Esophagus muscularis mucosa (tissue), 4 donors: ENCODE measurements around the gene ABCC3. TPM values are rescaled to one million over a fixed set of nuclear protein-coding genes. Genes with fewer than 3 reads are reported as not detected.

Experiments
- DNase-seq: peaks from one replicate; pipeline ENCODE4 v3.0.0-alpha.2; 2017; ENCODE audit errors: extremely low spot score
- H3K27ac ChIP-seq, 4 donors: fragments of 200-600 bp; sonication (generic); replicated peaks in 1 of 4; 1 replicate in 3 of 4; 2 replicates in 1 of 4; pipeline ENCODE4 v1.5.1; 2016 to 2019; ENCODE audit warnings: mild to moderate bottlenecking in 1 of 4
- H3K27me3 ChIP-seq, 4 donors: fragments of 200-600 bp; sonication (generic); one replicate each; pipeline versions ENCODE4 v1.5.1 to v1.6.0; 2016 to 2019
- H3K36me3 ChIP-seq, 4 donors: fragments of 200-600 bp; sonication (generic); one replicate each; pipeline ENCODE4 v1.5.1; 2016 to 2019
- H3K4me1 ChIP-seq, 4 donors: fragments of 200-600 bp; sonication (generic); one replicate each; pipeline ENCODE4 v1.5.1; 2016 to 2019
- H3K4me3 ChIP-seq, 4 donors: fragments of 200-600 bp; sonication (generic); 1 replicate in 2 of 4; 2 replicates in 2 of 4; pipeline ENCODE4 v1.5.1; 2016 to 2019; ENCODE audit warnings: mild to moderate bottlenecking in 4 of 4, moderate library complexity in 1 of 4
- H3K9me3 ChIP-seq, 4 donors: fragments of 200-600 bp; sonication (generic); 1 replicate in 3 of 4; 2 replicates in 1 of 4; pipeline ENCODE4 v1.5.1; 2016 to 2019
- EP300 ChIP-seq: sonication (generic); formaldehyde crosslinking; IDR thresholded peaks from one replicate; pipeline ENCODE4 v1.6.1; 2017; ENCODE audit warnings: antibody characterized with exemption
- POLR2A ChIP-seq: fragments of 450-650 bp; IDR thresholded peaks from one replicate; pipeline ENCODE4 v1.6.1; 2017; ENCODE audit warnings: antibody characterized with exemption, moderate library complexity, mild to moderate bottlenecking, low read depth
- POLR2AphosphoS5 ChIP-seq, 2 donors: sonication (generic); formaldehyde crosslinking; IDR thresholded peaks; one replicate each; pipeline ENCODE4 v1.6.1; 2017; ENCODE audit warnings: antibody characterized with exemption in 2 of 2
- WGBS: methylation state at CpG from one replicate; pipeline ENCODE4 v1.1.5; 2018; 5-methylcytosine and 5-hydroxymethylcytosine counted together
- intact Hi-C: fragments of 100-400 bp; cut with DNase I; formaldehyde crosslinking; loops from one replicate; pipeline ENCODE4 v1.15.1; 2023
- small RNA-seq, 3 donors: library from RNA; depleted of rRNA; stranded (forward); fragments of <200 nt; gene quantifications; one replicate each; pipeline ENCODE3, GENCODE V24; 2016
- total RNA-seq, 4 donors: library from RNA; depleted of rRNA; stranded (reverse); fragments of >200 nt; gene quantifications; one replicate each; pipeline versions ENCODE4 v1.1.0 to v1.2.1, GENCODE V29; 2016
- TF ChIP-seq, protein P1 (sequence below), 3 experiments: fragments of 200-600 bp in 2 of 3; fragments of 450-650 bp in 1 of 3; sonication (generic) in 2 of 3; IDR thresholded peaks; one replicate each; pipeline ENCODE4 v1.5.1; 2017 to 2019; ENCODE audit warnings: antibody characterized with exemption in 3 of 3, mild to moderate bottlenecking in 2 of 3, moderate library complexity in 1 of 3

Gene ABCC3
- total RNA-seq, 4 donors from 2014 or later, result 0.50 to 2.9 (median 1.9) TPM

DNA sequence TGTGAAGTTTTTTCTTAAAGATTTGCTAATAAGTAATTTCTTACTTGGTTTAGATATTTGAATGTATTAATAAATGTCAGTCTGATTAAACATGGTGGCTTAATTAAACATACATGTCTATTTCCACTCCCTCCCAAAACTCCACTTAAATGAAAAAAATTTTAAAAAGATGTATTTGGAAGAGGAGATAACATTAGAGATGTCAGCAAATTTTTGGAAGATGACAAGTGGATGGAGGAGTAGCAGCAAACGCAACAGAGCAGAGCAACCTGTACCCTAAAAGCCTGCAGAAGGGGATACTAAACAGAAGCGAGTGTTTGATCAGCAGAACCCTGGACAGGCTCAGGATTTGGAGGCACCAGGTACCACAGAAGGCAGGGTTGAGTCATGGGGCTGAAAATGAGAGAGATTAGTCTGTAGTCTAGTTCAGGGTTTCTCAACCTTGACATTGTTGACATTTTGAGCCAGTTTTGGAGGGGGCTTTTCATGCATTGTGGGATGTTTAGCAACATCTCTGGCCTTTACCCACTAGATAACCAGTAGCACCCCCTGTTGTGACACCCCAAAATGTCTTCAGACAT, 102.5 kb downstream of the ABCC3 start:
- Histone ChIP-seq H3K4me1 (peaks cover 2 to 45% (median 34%) of the 10 kb centered on the region in 4 donors), H3K27ac (no peak overlapping the region), H3K36me3 (peaks cover 15 to 49% (median 37%) of the 10 kb centered on the region in 4 donors), H3K27me3 (no peaks in the 10 kb centered on the region), H3K4me3 (no peak overlapping the region), H3K9me3 (no peaks in the 10 kb centered on the region)
- peak; percentile 80 for DNase-seq
- 83% methylated on average over 2 of the region's 2 CpGs for WGBS
- intact Hi-C loops, result no loop called here
- no peak for TF ChIP-seq POLR2AphosphoS5 (IDR thresholded peaks at IDR 0.05)
- TF ChIP-seq EP300, result no peak
- no peak for TF ChIP-seq POLR2A
- TF ChIP-seq, protein P1, sequence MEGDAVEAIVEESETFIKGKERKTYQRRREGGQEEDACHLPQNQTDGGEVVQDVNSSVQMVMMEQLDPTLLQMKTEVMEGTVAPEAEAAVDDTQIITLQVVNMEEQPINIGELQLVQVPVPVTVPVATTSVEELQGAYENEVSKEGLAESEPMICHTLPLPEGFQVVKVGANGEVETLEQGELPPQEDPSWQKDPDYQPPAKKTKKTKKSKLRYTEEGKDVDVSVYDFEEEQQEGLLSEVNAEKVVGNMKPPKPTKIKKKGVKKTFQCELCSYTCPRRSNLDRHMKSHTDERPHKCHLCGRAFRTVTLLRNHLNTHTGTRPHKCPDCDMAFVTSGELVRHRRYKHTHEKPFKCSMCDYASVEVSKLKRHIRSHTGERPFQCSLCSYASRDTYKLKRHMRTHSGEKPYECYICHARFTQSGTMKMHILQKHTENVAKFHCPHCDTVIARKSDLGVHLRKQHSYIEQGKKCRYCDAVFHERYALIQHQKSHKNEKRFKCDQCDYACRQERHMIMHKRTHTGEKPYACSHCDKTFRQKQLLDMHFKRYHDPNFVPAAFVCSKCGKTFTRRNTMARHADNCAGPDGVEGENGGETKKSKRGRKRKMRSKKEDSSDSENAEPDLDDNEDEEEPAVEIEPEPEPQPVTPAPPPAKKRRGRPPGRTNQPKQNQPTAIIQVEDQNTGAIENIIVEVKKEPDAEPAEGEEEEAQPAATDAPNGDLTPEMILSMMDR (IDR thresholded peaks at IDR 0.05), result no peak

DNA sequence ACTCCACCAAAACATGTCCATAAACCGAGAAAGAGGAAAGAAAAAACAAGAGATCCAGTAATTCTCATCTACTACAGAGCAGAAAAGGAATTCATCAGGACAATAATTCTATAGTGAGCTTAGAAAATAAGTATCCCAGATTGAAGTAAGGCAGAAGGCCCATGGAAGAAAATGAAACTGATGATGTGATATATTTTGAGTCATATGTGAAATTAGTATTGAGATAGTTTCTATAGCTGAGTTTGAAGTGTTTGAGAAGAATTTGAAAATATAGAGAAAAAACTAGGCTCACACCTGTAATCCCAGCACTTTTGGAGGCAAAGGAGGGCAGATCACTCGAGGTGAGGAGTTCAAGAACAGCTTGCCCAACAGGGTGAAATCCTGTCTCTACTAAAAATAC, 104.4 kb downstream of the ABCC3 start:
- 71% methylated on average over 2 of the region's 2 CpGs for WGBS
- Histone ChIP-seq H3K4me3 (no peak overlapping the region), H3K9me3 (no peaks in the 10 kb centered on the region), H3K27ac (no peak overlapping the region), H3K4me1 (peaks cover 0 to 34% (median 21%) of the 10 kb centered on the region in 4 donors), H3K36me3 (peaks cover 33 to 68% (median 56%) of the 10 kb centered on the region in 4 donors), H3K27me3 (no peaks in the 10 kb centered on the region)
- DNase-seq, result no peak
- no peak for TF ChIP-seq EP300
- no peak for TF ChIP-seq POLR2A
- TF ChIP-seq, protein P1 (IDR thresholded peaks at IDR 0.05), result no peak
- no peak for TF ChIP-seq POLR2AphosphoS5 (IDR thresholded peaks at IDR 0.05)
- intact Hi-C loops, result no loop called here

Small RNA genes lying within 50 kb of the gene (small RNA-seq; reads per million reads assigned to genes)
- 0 reads per million in 3 donors for gene RF00019

Other genes starting within 250 kb of the ABCC3 start
- 10 to 100 TPM; 41.1 to 68.1 (median 62.1) TPM for gene LRRC59, start 237.4 kb upstream of the ABCC3 start, total RNA-seq
- 1 to 10 TPM; 6.0 to 9.6 (median 8.1) TPM for gene ACSF2, start 208.7 kb upstream of the ABCC3 start, total RNA-seq
- not detected for gene CHAD, start 166.0 kb upstream of the ABCC3 start, total RNA-seq
- gene RSAD1, start 156.0 kb upstream of the ABCC3 start, total RNA-seq, result 10 to 100 TPM; 12.9 to 24.6 (median 16.1) TPM
- gene MYCBPAP, start 126.4 kb upstream of the ABCC3 start, total RNA-seq, result 1 to 10 TPM in 2 of 4 donors, under 1 TPM in 1, not detected in 1; 0.33 to 1.6 (median 1.2) TPM
- not detected for gene EPN3, start 102.1 kb upstream of the ABCC3 start, total RNA-seq
- 10 to 100 TPM; 44.1 to 64.4 (median 54.6) TPM for gene SPATA20, start 87.7 kb upstream of the ABCC3 start, total RNA-seq
- gene CACNA1G, start 74.2 kb upstream of the ABCC3 start, total RNA-seq, result under 1 TPM in 3 of 4 donors, not detected in 1; 0.39 to 0.63 (median 0.50) TPM
- 10 to 100 TPM; 73.1 to 96.2 (median 87.4) TPM for gene ANKRD40, start 73.0 kb downstream of the ABCC3 start, total RNA-seq
- gene LUC7L3, start 84.7 kb downstream of the ABCC3 start, total RNA-seq, result 10 to 100 TPM; 28.8 to 65.6 (median 38.9) TPM
- under 1 TPM in 1 of 4 donors, not detected in 3; 0.11 TPM for gene ANKRD40CL, start 132.6 kb downstream of the ABCC3 start, total RNA-seq
- gene WFIKKN2, start 200.7 kb downstream of the ABCC3 start, total RNA-seq, result under 1 TPM; 0.42 to 0.75 (median 0.60) TPM
- gene TOB1, start 231.5 kb downstream of the ABCC3 start, total RNA-seq, result 10 to 100 TPM; 26.7 to 34.4 (median 31.0) TPM